Articular chondrocyte of knee joint (primary cell): ENCODE data around the gene CEP128. TPM values are rescaled to one million over a fixed set of nuclear protein-coding genes. Genes with fewer than 3 reads are reported as not detected.

ENCODE experiments used
- small RNA-seq: library from RNA; depleted of rRNA; stranded (forward); fragments of <200 nt; gene quantifications from one replicate; pipeline ENCODE3, GENCODE V24; 2012
- total RNA-seq: library from RNA; depleted of rRNA; stranded (reverse); fragments of >200 nt; gene quantifications from 2 replicates; pipeline ENCODE4 v1.2.3, GENCODE V29; 2012

Gene CEP128
- total RNA-seq: 6.4 and 9.3 TPM in 2 replicates

GRCh38 chr14:80941241-80942185 lies at the start of gene CEP128:
TSS of gene CEP128 (minus strand) at chr14:80941738.

GRCh38 chr14:80955416-80955941 lies 13.9 kb upstream of the CEP128 start, which contains the start of gene TSHR:
TSS of gene TSHR (plus strand) at chr14:80955621. CDS start at chr14:80955681, 60 bp downstream.

Small RNAs within 50 kb of the gene (small RNA-seq; reads per million reads assigned to genes)
- gene AC022404.1: not detected

Other genes with a start within 250 kb of the CEP128 start
- gene TSHR, start 13.9 kb upstream of the CEP128 start, total RNA-seq: under 0.01 and 0.13 TPM in 2 replicates